MM.1S (cell line): ENCODE measurements around the gene ZNF175.

ENCODE experiments used
- DNase-seq: peaks from one replicate; pipeline ENCODE4 v3.0.0-alpha.2; 2015
- H2AFZ ChIP-seq: fragments of 300-600 bp; sonication (generic); 2 replicates; pipeline ENCODE4 v1.6.0; 2016; ENCODE audit warnings: antibody characterized with exemption, low read length
- H3F3A ChIP-seq: fragments of 300-600 bp; sonication (generic); 2 replicates; pipeline ENCODE4 v1.6.1; 2016; ENCODE audit warnings: mild to moderate bottlenecking, antibody characterized with exemption, low read length, moderate library complexity, mixed read lengths; ENCODE audit not compliant: insufficient read depth
- H3K27ac ChIP-seq: fragments of 300-600 bp; sonication (generic); 2 replicates; pipeline ENCODE4 v1.5.1; 2016; ENCODE audit warnings: mild to moderate bottlenecking, low read length
- H3K27me3 ChIP-seq: fragments of 300-600 bp; sonication (generic); replicated peaks from 2 replicates; pipeline ENCODE4 v1.6.0; 2016; ENCODE audit warnings: low read length; ENCODE audit not compliant: insufficient read depth
- H3K36me3 ChIP-seq: fragments of 300-600 bp; sonication (generic); replicated peaks from 2 replicates; pipeline ENCODE4 v1.6.1; 2016; ENCODE audit warnings: mild to moderate bottlenecking, low read length, mixed read lengths; ENCODE audit not compliant: insufficient read depth
- H3K4me1 ChIP-seq: fragments of 300-600 bp; sonication (generic); 2 replicates; pipeline ENCODE4 v1.6.1; 2016; ENCODE audit warnings: low read length, mixed read lengths
- H3K4me2 ChIP-seq: fragments of 300-600 bp; sonication (generic); 2 replicates; pipeline ENCODE4 v1.6.0; 2016; ENCODE audit warnings: low read depth, low read length
- H3K4me3 ChIP-seq: fragments of 300-600 bp; sonication (generic); 2 replicates; pipeline ENCODE4 v1.5.1; 2016; ENCODE audit warnings: low read length, mixed read lengths
- H3K79me2 ChIP-seq: fragments of 300-600 bp; sonication (generic); 2 replicates; pipeline ENCODE4 v1.6.1; 2016; ENCODE audit warnings: mixed run types, low read length, mixed read lengths
- H3K9ac ChIP-seq: fragments of 300-600 bp; sonication (generic); 2 replicates; pipeline ENCODE4 v1.6.1; 2016; ENCODE audit warnings: low read length, mixed read lengths
- H3K9me2 ChIP-seq: fragments of 300-600 bp; sonication (generic); replicated peaks from 2 replicates; pipeline ENCODE4 v1.6.1; 2016; ENCODE audit warnings: mild to moderate bottlenecking, low read length, mixed read lengths; ENCODE audit not compliant: insufficient read depth
- H3K9me3 ChIP-seq: fragments of 300-600 bp; sonication (generic); replicated peaks from 2 replicates; pipeline ENCODE4 v1.6.1; 2016; ENCODE audit warnings: mild to moderate bottlenecking, low read length, mixed read lengths; ENCODE audit not compliant: insufficient read depth
- H4K20me1 ChIP-seq: fragments of 300-600 bp; sonication (generic); 2 replicates; pipeline ENCODE4 v1.6.1; 2016; ENCODE audit warnings: mild to moderate bottlenecking, low read length, moderate library complexity, mixed read lengths; ENCODE audit not compliant: insufficient read depth
- CTCF ChIP-seq: fragments of 300-600 bp; sonication (generic); IDR thresholded peaks from 2 replicates; pipeline ENCODE4 v1.5.1; 2016; ENCODE audit warnings: antibody characterized with exemption, low read length, mixed read lengths
- EZH2 ChIP-seq: fragments of 300-600 bp; sonication (generic); optimal IDR thresholded peaks from 2 replicates; pipeline ENCODE3; 2017; ENCODE audit warnings: low read depth, mild to moderate bottlenecking, antibody characterized with exemption, low read length, mixed read lengths
- EZH2phosphoT487 ChIP-seq: fragments of 300-600 bp; sonication (generic); IDR thresholded peaks from 2 replicates; pipeline ENCODE4 v1.6.1; 2018; ENCODE audit warnings: antibody characterized with exemption, low read length

The ZNF175 gene

GRCh38 chr19:51530616-51531015, 40.5 kb upstream of the ZNF175 start:
- TF ChIP-seq EZH2 = no peak
- no peak for TF ChIP-seq EZH2phosphoT487
- TF ChIP-seq CTCF = no peak
- no peak for DNase-seq
- no peaks in the 10 kb centered on the region for H3K4me1 ChIP-seq
- H3K9ac ChIP-seq = no peak overlapping the region
- H3K9me2 ChIP-seq = no peaks in the 10 kb centered on the region
- H2AFZ ChIP-seq = no peak overlapping the region
- no peaks in the 10 kb centered on the region for H3K27me3 ChIP-seq
- H3K36me3 ChIP-seq = no peaks in the 10 kb centered on the region
- H3K9me3 ChIP-seq = no peaks in the 10 kb centered on the region
- H3F3A ChIP-seq = no peaks in the 10 kb centered on the region
- H3K4me2 ChIP-seq = no peak overlapping the region
- H4K20me1 ChIP-seq = no peaks in the 10 kb centered on the region
- H3K79me2 ChIP-seq = no peaks in the 10 kb centered on the region
- no peak overlapping the region for H3K4me3 ChIP-seq
- H3K27ac ChIP-seq = no peak overlapping the region

- Histone ChIP-seq H3K9me2 (no peaks in the 10 kb centered on the region), H3K4me1 (no peaks in the 10 kb centered on the region), H3F3A (no peaks in the 10 kb centered on the region), H3K4me2 (no peak within 1 kb of the TSS), H2AFZ (no peak within 1 kb of the TSS), H4K20me1 (no peaks in the 10 kb centered on the region), H3K27ac (no peak within 1 kb of the TSS), H3K27me3 (no peaks in the 10 kb centered on the region), H3K79me2 (no peaks in the 10 kb centered on the region), H3K36me3 (no peaks in the 10 kb centered on the region), H3K4me3 (no peak within 1 kb of the TSS), H3K9me3 (no peaks in the 10 kb centered on the region), H3K9ac (no peak within 1 kb of the TSS)
- no peak for DNase-seq
- TF ChIP-seq EZH2 (no peak), EZH2phosphoT487 (no peak), CTCF (no peak)
Measured at GRCh38 chr19:51531349-51532315, 39.5 kb upstream of the ZNF175 start, which contains the start of gene SIGLEC6. TSS of gene SIGLEC6 (minus strand) at chr19:51531670. CDS start at chr19:51531648, 22 bp downstream.

DNA sequence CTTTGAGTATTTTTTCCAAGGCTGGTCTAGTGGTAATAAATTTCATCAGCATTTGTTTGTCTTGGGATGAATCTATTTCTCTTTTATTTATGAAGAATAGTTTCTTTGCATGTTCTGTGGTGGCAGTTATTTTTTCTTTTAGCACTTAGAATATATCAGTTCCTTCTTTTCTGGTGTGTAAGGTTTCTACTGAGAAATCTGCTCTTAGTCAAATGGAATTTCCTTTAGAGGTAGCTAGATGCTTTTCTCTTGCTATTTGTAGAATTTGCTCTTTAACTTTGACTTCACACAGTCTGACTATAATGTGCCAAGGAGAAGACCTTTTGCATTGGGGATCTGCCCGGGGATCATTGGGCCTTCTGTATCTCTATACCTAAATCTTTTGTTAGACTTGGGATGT, 35.5 kb upstream of the ZNF175 start:
- Histone ChIP-seq H4K20me1 (no peaks in the 10 kb centered on the region), H3K27ac (no peak overlapping the region), H3K9ac (no peak overlapping the region), H3K9me3 (no peaks in the 10 kb centered on the region), H3K27me3 (no peaks in the 10 kb centered on the region), H3K79me2 (no peaks in the 10 kb centered on the region), H3K9me2 (no peaks in the 10 kb centered on the region), H3K4me2 (no peak overlapping the region), H3F3A (no peaks in the 10 kb centered on the region), H2AFZ (no peak overlapping the region), H3K4me3 (no peak overlapping the region), H3K36me3 (no peaks in the 10 kb centered on the region), H3K4me1 (no peaks in the 10 kb centered on the region)
- no peak for DNase-seq
- TF ChIP-seq CTCF (no peak), EZH2phosphoT487 (no peak), EZH2 (no peak)
